H9 (cell line): ENCODE measurements around the gene ADIRF. TPM values are rescaled to one million over a fixed set of nuclear protein-coding genes. Genes with fewer than 3 reads are reported as not detected.

ENCODE experiments used
- DNase-seq: peaks from one replicate; pipeline ENCODE4 v3.0.0-alpha.2; 2017
- H2AFZ ChIP-seq: one replicate; pipeline ENCODE4 v1.6.1; 2013; ENCODE audit warnings: mild to moderate bottlenecking, low read length, control low read depth, moderate library complexity
- H2AK5ac ChIP-seq: 2 replicates; pipeline ENCODE4 v1.6.1; 2013; ENCODE audit warnings: low read length, control low read depth, mixed read lengths; ENCODE audit not compliant: insufficient read length
- H2BK120ac ChIP-seq: one replicate; pipeline ENCODE4 v1.6.1; 2013; ENCODE audit warnings: low read depth, mild to moderate bottlenecking, low read length, control low read depth, inconsistent platforms; ENCODE audit not compliant: poor library complexity, severe bottlenecking
- H2BK12ac ChIP-seq: 2 replicates; pipeline ENCODE4 v1.6.1; 2013; ENCODE audit warnings: low read length, control low read depth, mixed read lengths, low read depth; ENCODE audit not compliant: insufficient read length
- H2BK15ac ChIP-seq: 2 replicates; pipeline ENCODE4 v1.6.1; 2013; ENCODE audit warnings: low read depth, low read length, control low read depth
- H2BK20ac ChIP-seq: one replicate; pipeline ENCODE4 v1.6.1; 2013; ENCODE audit warnings: low read depth, mild to moderate bottlenecking, low read length, control low read depth, inconsistent platforms; ENCODE audit not compliant: poor library complexity, severe bottlenecking
- H2BK5ac ChIP-seq: 2 replicates; pipeline ENCODE4 v1.6.1; 2013; ENCODE audit warnings: low read length, control low read depth, mixed read lengths; ENCODE audit not compliant: insufficient read length
- H3K14ac ChIP-seq: 2 replicates; pipeline ENCODE4 v1.6.1; 2013; ENCODE audit warnings: low read length, control low read depth; ENCODE audit not compliant: insufficient read depth
- H3K18ac ChIP-seq: 2 replicates; pipeline ENCODE4 v1.6.1; 2013; ENCODE audit warnings: low read depth, mild to moderate bottlenecking, mixed read lengths, low read length, control low read depth; ENCODE audit not compliant: insufficient read length
- H3K23ac ChIP-seq: 2 replicates; pipeline ENCODE4 v1.6.1; 2013; ENCODE audit warnings: low read length, control low read depth, mixed read lengths, low read depth; ENCODE audit not compliant: insufficient read length
- H3K23me2 ChIP-seq: 2 replicates; pipeline ENCODE4 v1.6.1; 2013; ENCODE audit warnings: low read depth, mild to moderate bottlenecking, mixed read lengths, low read length, control low read depth; ENCODE audit not compliant: insufficient read length, poor library complexity, severe bottlenecking
- H3K27ac ChIP-seq: 2 replicates; pipeline ENCODE4 v1.5.1; 2013; ENCODE audit warnings: low read length, control low read depth, mixed read lengths, low read depth; ENCODE audit not compliant: insufficient read length
- H3K27me3 ChIP-seq: 2 replicates; pipeline ENCODE4 v1.6.1; 2013; ENCODE audit warnings: low read length, control low read depth, inconsistent platforms; ENCODE audit not compliant: insufficient read depth
- H3K4ac ChIP-seq: 2 replicates; pipeline ENCODE4 v1.6.1; 2013; ENCODE audit warnings: low read depth, mild to moderate bottlenecking, control low read depth, inconsistent platforms, low read length, moderate library complexity
- H3K4me1 ChIP-seq: 2 replicates; pipeline ENCODE4 v1.6.1; 2013; ENCODE audit warnings: low read length, control low read depth, inconsistent platforms; ENCODE audit not compliant: insufficient read depth
- H3K4me2 ChIP-seq: 2 replicates; pipeline ENCODE4 v1.6.1; 2013; ENCODE audit warnings: low read length, control low read depth, mixed read lengths; ENCODE audit not compliant: insufficient read length, insufficient read depth
- H3K56ac ChIP-seq: 2 replicates; pipeline ENCODE4 v1.6.1; 2013; ENCODE audit warnings: low read depth, mild to moderate bottlenecking, mixed read lengths, low read length, control low read depth; ENCODE audit not compliant: insufficient read length
- H3K79me1 ChIP-seq: 2 replicates; pipeline ENCODE4 v1.6.1; 2013; ENCODE audit warnings: low read depth, mild to moderate bottlenecking, moderate library complexity, low read length, control low read depth, inconsistent platforms; ENCODE audit not compliant: insufficient read depth, poor library complexity, severe bottlenecking
- H3K79me2 ChIP-seq: 2 replicates; pipeline ENCODE4 v1.6.1; 2013; ENCODE audit warnings: low read length, control low read depth, inconsistent platforms; ENCODE audit not compliant: insufficient read depth
- H3K9ac ChIP-seq: 2 replicates; pipeline ENCODE4 v1.6.1; 2013; ENCODE audit warnings: low read length, control low read depth, mixed read lengths; ENCODE audit not compliant: insufficient read length; ENCODE audit errors: extremely low read depth
- H3K9me3 ChIP-seq: one replicate; pipeline ENCODE4 v1.6.1; 2013; ENCODE audit warnings: low read depth, low read length, inconsistent platforms; ENCODE audit not compliant: control insufficient read depth
- H3T11ph ChIP-seq: one replicate; pipeline ENCODE4 v1.6.1; 2013; ENCODE audit warnings: mild to moderate bottlenecking, low read length, control low read depth, inconsistent platforms
- H4K20me1 ChIP-seq: one replicate; pipeline ENCODE4 v1.6.1; 2013; ENCODE audit not compliant: control insufficient read depth, insufficient read length, insufficient read depth
- H4K5ac ChIP-seq: 2 replicates; pipeline ENCODE4 v1.6.1; 2013; ENCODE audit warnings: low read depth, mild to moderate bottlenecking, mixed read lengths, low read length, control low read depth; ENCODE audit not compliant: insufficient read length
- H4K8ac ChIP-seq: replicated peaks from 2 replicates; pipeline ENCODE4 v1.6.1; 2013; ENCODE audit warnings: low read length, control low read depth, mixed read lengths, low read depth; ENCODE audit not compliant: insufficient read length
- H4K91ac ChIP-seq: 2 replicates; pipeline ENCODE4 v1.6.1; 2013; ENCODE audit warnings: low read depth, mild to moderate bottlenecking, moderate library complexity, mixed read lengths, low read length, control low read depth; ENCODE audit not compliant: insufficient read length
- H3K27ac Mint-ChIP-seq, 3 experiments: 2 replicates in 2 of 3; 3 replicates in 1 of 3; pipeline ENCODE4 v1.8.0; 2020 to 2021; ENCODE audit warnings: mixed read lengths in 3 of 3, mild to moderate bottlenecking in 1 of 3, moderate library complexity in 1 of 3
- H3K27me3 Mint-ChIP-seq: 2 replicates; pipeline ENCODE4 v1.8.0; 2021; ENCODE audit warnings: low read depth, mild to moderate bottlenecking, moderate library complexity, mixed read lengths
- H3K36me3 Mint-ChIP-seq, 3 experiments: 2 replicates in 2 of 3; 3 replicates in 1 of 3; pipeline ENCODE4 v1.8.0; 2020 to 2021; ENCODE audit warnings: low read depth in 3 of 3, mixed read lengths in 3 of 3; ENCODE audit not compliant: insufficient read depth in 1 of 3
- H3K4me1 Mint-ChIP-seq, 2 experiments: 2 replicates each; pipeline ENCODE4 v1.8.0; 2020; ENCODE audit warnings: mixed read lengths in 2 of 2
- H3K4me3 Mint-ChIP-seq, 2 experiments: 2 replicates in 1 of 2; 3 replicates in 1 of 2; pipeline ENCODE4 v1.8.0; 2020 to 2021; ENCODE audit warnings: mild to moderate bottlenecking in 2 of 2, mixed read lengths in 2 of 2, moderate library complexity in 1 of 2
- H3K9me3 Mint-ChIP-seq, 2 experiments: 2 replicates in 1 of 2; 3 replicates in 1 of 2; pipeline ENCODE4 v1.8.0; 2020; ENCODE audit warnings: mild to moderate bottlenecking in 2 of 2, mixed read lengths in 2 of 2, moderate library complexity in 1 of 2
- WGBS: extraction: QIAGEN DNeasy Blood & Tissue Kit; methylation state at CpG from one replicate; pipeline ENCODE4 v1.1.7; 2013; ENCODE audit warnings: missing lambda C conversion rate, low lambda C conversion rate, mixed read lengths; ENCODE audit not compliant: insufficient read length; ENCODE audit errors: extremely low coverage; 5-methylcytosine and 5-hydroxymethylcytosine counted together
- total RNA-seq: library from RNA; stranded (reverse); gene quantifications from 2 replicates; pipeline ENCODE4 v1.2.1, GENCODE V29; 2021
- TF ChIP-seq, protein P1 (sequence below): fragments of 200-600 bp; sonication (generic); conservative IDR thresholded peaks from 3 replicates; pipeline ENCODE4 v1.8.0; 2021; ENCODE audit warnings: antibody characterized with exemption, mild to moderate bottlenecking

Gene ADIRF
- total RNA-seq, 1 experiment from 2014 or later: not detected

DNA sequence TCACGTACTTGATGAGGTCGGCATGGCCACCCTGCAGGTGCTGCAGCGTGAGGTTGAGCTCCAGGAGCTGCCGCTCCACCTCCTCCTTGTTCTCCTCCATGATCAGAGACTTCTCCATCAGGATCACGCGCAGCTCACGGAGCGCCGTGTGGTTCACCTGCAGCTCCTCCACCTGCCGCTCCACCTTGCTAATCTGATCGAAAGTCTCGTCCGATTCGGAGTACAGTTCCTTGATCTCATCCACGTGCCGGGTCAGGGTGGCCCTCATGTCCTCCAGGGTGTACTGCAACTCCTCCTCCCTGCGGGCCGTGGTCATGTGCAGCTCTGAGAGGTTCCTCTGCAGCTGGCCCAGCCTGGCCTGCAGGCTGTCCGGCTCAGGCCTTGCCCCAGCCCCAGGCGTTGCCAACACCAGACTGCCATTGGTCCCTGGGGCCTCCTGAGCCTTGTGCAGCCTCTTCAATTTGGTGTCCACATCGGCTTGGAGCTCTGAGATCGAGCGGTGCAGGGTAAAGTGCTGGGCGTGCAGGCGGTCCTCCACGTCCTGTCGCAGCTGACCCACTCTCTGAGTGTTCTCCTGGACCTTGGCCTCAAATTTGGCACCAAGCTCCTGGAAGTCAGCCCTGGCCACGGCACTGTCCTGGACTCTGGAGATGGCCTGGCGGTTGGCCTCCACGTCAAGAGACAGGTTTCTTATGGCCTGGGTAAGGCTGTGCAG is 24.8 kb upstream of the ADIRF start:
- Histone ChIP-seq H3K9ac (no peak overlapping the region), H3K4me2 (no peak overlapping the region), H2AK5ac (no peak overlapping the region), H4K8ac (no peak overlapping the region), H3K23me2 (no peaks in the 10 kb centered on the region), H2AFZ (no peak overlapping the region), H3K4ac (no peak overlapping the region), H3K18ac (no peak overlapping the region), H4K5ac (no peak overlapping the region), H3K23ac (no peak overlapping the region), H3K79me1 (no peaks in the 10 kb centered on the region), H3K56ac (no peak overlapping the region), H3K27ac (no peak overlapping the region), H2BK5ac (no peak overlapping the region), H4K20me1 (no peaks in the 10 kb centered on the region), H3K14ac (no peak overlapping the region), H3K79me2 (no peaks in the 10 kb centered on the region), H3K4me1 (no peaks in the 10 kb centered on the region), H3T11ph (no peak overlapping the region), H2BK15ac (no peak overlapping the region), H2BK20ac (no peak overlapping the region), H3K27me3 (no peaks in the 10 kb centered on the region), H4K91ac (no peak overlapping the region), H3K9me3 (no peaks in the 10 kb centered on the region), H2BK120ac (no peak overlapping the region), H2BK12ac (no peak overlapping the region)
- Mint-ChIP-seq H3K9me3 (no peaks in the 10 kb centered on the region; a peak in 2 of 5 replicates), H3K27me3 (peaks cover 7% of the 10 kb centered on the region), H3K4me3 (no peak overlapping the region), H3K4me1 (peaks cover 16 to 19% of the 10 kb centered on the region in 2 experiments), H3K36me3 (no peaks in the 10 kb centered on the region; a peak in 1 of 7 replicates), H3K27ac (peak overlapping the region in 1 of 3 experiments; percentile 62; a peak in 1 of 7 replicates)
- DNase-seq: peak; percentile 19
- no CpG with 5 or more reads among the region's 30 CpGs for WGBS
- TF ChIP-seq, protein P1, sequence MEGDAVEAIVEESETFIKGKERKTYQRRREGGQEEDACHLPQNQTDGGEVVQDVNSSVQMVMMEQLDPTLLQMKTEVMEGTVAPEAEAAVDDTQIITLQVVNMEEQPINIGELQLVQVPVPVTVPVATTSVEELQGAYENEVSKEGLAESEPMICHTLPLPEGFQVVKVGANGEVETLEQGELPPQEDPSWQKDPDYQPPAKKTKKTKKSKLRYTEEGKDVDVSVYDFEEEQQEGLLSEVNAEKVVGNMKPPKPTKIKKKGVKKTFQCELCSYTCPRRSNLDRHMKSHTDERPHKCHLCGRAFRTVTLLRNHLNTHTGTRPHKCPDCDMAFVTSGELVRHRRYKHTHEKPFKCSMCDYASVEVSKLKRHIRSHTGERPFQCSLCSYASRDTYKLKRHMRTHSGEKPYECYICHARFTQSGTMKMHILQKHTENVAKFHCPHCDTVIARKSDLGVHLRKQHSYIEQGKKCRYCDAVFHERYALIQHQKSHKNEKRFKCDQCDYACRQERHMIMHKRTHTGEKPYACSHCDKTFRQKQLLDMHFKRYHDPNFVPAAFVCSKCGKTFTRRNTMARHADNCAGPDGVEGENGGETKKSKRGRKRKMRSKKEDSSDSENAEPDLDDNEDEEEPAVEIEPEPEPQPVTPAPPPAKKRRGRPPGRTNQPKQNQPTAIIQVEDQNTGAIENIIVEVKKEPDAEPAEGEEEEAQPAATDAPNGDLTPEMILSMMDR: no peak
